Parathyroid adenoma (tissue), 2 donors: ENCODE results near the gene RYR1.
A peak's percentile ranks its signal among the peaks of the same experiment; 100 is the strongest.

Experiments
- H2AFZ ChIP-seq: fragments of 300-600 bp; sonication (generic); one replicate; pipeline ENCODE4 v1.7.0; 2017; ENCODE audit warnings: antibody characterized with exemption, mild to moderate bottlenecking
- H3K27ac ChIP-seq: fragments of 300-600 bp; sonication (generic); one replicate; pipeline ENCODE4 v1.7.0; 2017
- H3K27me3 ChIP-seq: fragments of 300-600 bp; sonication (generic); one replicate; pipeline ENCODE4 v1.7.0; 2017; ENCODE audit warnings: low read length; ENCODE audit not compliant: control insufficient read depth, insufficient read depth
- H3K36me3 ChIP-seq: fragments of 300-600 bp; sonication (generic); one replicate; pipeline ENCODE4 v1.7.0; 2017; ENCODE audit warnings: low read length; ENCODE audit not compliant: control insufficient read depth, insufficient read depth
- H3K4me1 ChIP-seq: fragments of 300-600 bp; sonication (generic); one replicate; pipeline ENCODE4 v1.7.0; 2017; ENCODE audit warnings: control low read depth
- H3K4me2 ChIP-seq: fragments of 300-600 bp; sonication (generic); one replicate; pipeline ENCODE4 v1.7.0; 2017; ENCODE audit warnings: low read length
- H3K4me3 ChIP-seq: fragments of 300-600 bp; sonication (generic); one replicate; pipeline ENCODE4 v1.7.0; 2017; ENCODE audit warnings: low read depth, low read length
- H3K79me2 ChIP-seq: fragments of 300-600 bp; sonication (generic); one replicate; pipeline ENCODE4 v1.7.0; 2017; ENCODE audit warnings: control low read depth
- H3K9ac ChIP-seq: fragments of 300-600 bp; sonication (generic); one replicate; pipeline ENCODE4 v1.7.0; 2017; ENCODE audit warnings: mild to moderate bottlenecking
- H3K9me3 ChIP-seq: fragments of 300-600 bp; sonication (generic); one replicate; pipeline ENCODE4 v1.7.0; 2017; ENCODE audit warnings: low read length; ENCODE audit not compliant: control insufficient read depth
- TF ChIP-seq, protein P1 (sequence below): fragments of 300-600 bp; sonication (generic); IDR thresholded peaks from one replicate; pipeline ENCODE4 v1.7.0; 2017; ENCODE audit warnings: antibody characterized with exemption, mild to moderate bottlenecking
- donor health status: primary hyperparathyroidism.

RYR1 gene

DNA sequence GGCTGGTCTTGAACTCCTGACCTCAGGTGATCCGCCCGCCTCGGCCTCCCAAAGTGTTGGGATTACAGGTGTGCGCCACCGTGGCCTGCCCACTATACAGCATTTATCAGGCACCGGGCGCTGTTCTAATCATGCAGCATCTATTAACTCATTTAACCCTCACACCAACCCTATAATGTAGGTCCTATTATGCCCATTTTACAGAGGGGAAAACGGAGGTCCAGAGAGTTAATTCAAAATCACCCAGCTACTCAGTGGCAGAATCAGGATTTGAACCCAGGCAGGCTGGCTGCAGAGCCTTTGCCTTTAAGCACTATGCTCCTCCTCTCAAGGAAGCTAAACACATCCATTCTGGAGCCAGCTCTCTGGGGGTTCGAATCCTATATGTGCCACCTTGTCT lies 130.0 kb downstream of the RYR1 start:
- H3K36me3 ChIP-seq, result no peaks in the 10 kb centered on the region
- no peak overlapping the region for H3K27ac ChIP-seq
- no peaks in the 10 kb centered on the region for H3K4me1 ChIP-seq
- H3K9ac ChIP-seq, result no peak overlapping the region
- H3K4me2 ChIP-seq, result no peak overlapping the region
- no peak overlapping the region for H3K4me3 ChIP-seq
- no peaks in the 10 kb centered on the region for H3K27me3 ChIP-seq
- no peaks in the 10 kb centered on the region for H3K9me3 ChIP-seq
- no peaks in the 10 kb centered on the region for H3K79me2 ChIP-seq
- no peak overlapping the region for H2AFZ ChIP-seq
- TF ChIP-seq, protein P1, sequence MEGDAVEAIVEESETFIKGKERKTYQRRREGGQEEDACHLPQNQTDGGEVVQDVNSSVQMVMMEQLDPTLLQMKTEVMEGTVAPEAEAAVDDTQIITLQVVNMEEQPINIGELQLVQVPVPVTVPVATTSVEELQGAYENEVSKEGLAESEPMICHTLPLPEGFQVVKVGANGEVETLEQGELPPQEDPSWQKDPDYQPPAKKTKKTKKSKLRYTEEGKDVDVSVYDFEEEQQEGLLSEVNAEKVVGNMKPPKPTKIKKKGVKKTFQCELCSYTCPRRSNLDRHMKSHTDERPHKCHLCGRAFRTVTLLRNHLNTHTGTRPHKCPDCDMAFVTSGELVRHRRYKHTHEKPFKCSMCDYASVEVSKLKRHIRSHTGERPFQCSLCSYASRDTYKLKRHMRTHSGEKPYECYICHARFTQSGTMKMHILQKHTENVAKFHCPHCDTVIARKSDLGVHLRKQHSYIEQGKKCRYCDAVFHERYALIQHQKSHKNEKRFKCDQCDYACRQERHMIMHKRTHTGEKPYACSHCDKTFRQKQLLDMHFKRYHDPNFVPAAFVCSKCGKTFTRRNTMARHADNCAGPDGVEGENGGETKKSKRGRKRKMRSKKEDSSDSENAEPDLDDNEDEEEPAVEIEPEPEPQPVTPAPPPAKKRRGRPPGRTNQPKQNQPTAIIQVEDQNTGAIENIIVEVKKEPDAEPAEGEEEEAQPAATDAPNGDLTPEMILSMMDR, result no peak

DNA sequence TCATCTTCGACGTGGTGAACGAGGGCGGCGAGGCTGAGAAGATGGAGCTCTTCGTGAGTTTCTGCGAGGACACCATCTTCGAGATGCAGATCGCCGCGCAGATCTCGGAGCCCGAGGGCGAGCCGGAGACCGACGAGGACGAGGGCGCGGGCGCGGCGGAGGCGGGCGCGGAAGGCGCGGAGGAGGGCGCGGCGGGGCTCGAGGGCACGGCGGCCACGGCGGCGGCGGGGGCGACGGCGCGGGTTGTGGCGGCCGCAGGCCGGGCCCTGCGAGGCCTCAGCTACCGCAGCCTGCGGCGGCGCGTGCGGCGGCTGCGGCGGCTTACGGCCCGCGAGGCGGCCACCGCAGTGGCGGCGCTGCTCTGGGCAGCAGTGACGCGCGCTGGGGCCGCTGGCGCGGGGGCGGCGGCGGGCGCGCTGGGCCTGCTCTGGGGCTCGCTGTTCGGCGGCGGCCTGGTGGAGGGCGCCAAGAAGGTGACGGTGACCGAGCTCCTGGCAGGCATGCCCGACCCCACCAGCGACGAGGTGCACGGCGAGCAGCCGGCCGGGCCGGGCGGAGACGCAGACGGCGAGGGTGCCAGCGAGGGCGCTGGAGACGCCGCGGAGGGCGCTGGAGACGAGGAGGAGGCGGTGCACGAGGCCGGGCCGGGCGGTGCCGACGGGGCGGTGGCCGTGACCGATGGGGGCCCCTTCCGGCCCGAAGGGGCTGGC lies 131.6 kb downstream of the RYR1 start:
- Histone ChIP-seq H3K27ac (no peak overlapping the region), H3K9ac (no peak overlapping the region), H3K4me1 (no peaks in the 10 kb centered on the region), H3K36me3 (no peaks in the 10 kb centered on the region), H2AFZ (peak overlapping the region; percentile 53), H3K27me3 (no peaks in the 10 kb centered on the region), H3K79me2 (no peaks in the 10 kb centered on the region), H3K4me3 (no peak overlapping the region), H3K4me2 (no peak overlapping the region), H3K9me3 (no peaks in the 10 kb centered on the region)
- TF ChIP-seq, protein P1, result no peak

DNA sequence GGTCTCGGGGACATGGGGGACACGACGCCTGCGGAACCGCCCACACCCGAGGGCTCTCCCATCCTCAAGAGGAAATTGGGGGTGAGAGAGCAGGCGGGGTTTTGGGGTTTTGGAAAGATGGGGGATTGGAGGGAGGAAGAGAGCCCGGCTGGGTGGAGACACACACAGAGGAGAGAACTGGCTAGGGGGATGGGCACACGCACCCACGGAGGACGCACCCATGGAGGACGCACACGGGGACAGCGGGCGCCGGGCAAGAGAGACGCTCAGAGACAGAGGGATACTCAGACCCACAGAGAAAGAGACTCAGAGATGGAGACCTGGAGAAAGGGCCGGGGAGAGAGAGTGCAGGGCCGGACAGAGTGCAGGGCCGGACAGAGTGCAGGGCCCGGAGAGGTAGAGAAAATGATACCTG lies 132.2 kb downstream of the RYR1 start:
- Histone ChIP-seq H3K4me1 (no peaks in the 10 kb centered on the region), H3K9me3 (no peaks in the 10 kb centered on the region), H3K4me2 (no peak overlapping the region), H3K27ac (no peak overlapping the region), H3K79me2 (no peaks in the 10 kb centered on the region), H3K4me3 (no peak overlapping the region), H3K9ac (no peak overlapping the region), H3K36me3 (no peaks in the 10 kb centered on the region), H3K27me3 (no peaks in the 10 kb centered on the region), H2AFZ (peak overlapping the region; percentile 53)
- TF ChIP-seq, protein P1, result no peak

DNA sequence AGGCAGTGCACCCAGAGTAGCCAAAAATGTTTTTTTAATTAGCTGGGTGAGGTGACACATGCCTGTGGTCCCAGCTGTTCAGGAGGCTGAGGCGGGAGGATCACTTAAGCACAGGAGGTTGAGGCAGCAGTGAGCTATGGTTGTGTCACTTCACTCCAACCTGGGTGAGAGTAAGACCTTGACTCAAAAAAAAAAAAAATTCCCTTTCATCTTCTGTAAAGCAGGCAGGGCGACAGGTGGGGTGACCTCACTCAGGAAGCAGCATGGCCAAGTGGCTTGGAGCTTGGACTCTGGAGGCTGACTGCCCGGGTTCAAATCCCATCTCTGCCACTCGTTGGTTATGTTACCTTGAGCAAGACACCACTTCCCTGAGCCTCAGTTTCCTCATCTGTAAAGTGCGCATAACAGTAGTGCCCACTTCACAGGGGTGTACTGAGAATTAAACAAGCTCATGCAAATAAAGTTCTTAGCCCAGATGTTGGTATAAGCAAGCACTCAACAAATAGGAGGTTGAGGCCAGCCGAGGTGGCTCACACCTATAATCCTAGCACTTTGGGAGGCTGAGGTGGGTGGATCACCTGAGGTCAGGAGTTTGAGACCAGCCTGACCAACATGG lies 136.0 kb downstream of the RYR1 start:
- H3K9me3 ChIP-seq, result no peaks in the 10 kb centered on the region
- TF ChIP-seq, protein P1, result no peak
- H3K79me2 ChIP-seq, result no peaks in the 10 kb centered on the region
- no peak overlapping the region for H3K27ac ChIP-seq
- no peak overlapping the region for H3K9ac ChIP-seq
- H3K27me3 ChIP-seq, result no peaks in the 10 kb centered on the region
- no peak overlapping the region for H3K4me2 ChIP-seq
- H2AFZ ChIP-seq, result no peak overlapping the region
- no peaks in the 10 kb centered on the region for H3K36me3 ChIP-seq
- no peak overlapping the region for H3K4me3 ChIP-seq
- H3K4me1 ChIP-seq, result no peaks in the 10 kb centered on the region

DNA sequence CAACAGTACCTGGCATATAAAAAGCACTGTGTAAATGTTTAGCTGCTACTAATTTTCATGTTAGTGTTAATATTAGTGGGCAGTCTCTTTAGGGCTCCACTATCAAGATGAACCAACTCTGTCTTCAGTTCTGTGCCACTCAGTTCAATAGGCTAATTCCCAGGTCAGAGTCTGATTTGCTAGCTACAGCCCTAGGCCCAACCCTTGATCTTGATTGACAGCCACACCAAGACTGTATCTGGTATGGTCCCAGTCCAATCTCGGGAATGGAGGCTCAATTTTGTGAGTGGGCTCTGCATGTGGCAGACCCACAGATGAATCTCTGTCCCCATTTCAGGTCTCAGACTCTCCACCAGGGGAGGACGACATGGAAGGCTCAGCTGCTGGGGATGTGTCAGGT lies 138.2 kb downstream of the RYR1 start:
- Histone ChIP-seq H3K27ac (no peak overlapping the region), H2AFZ (no peak overlapping the region), H3K4me1 (no peaks in the 10 kb centered on the region), H3K9me3 (no peaks in the 10 kb centered on the region), H3K9ac (no peak overlapping the region), H3K4me2 (no peak overlapping the region), H3K79me2 (no peaks in the 10 kb centered on the region), H3K4me3 (no peak overlapping the region), H3K27me3 (no peaks in the 10 kb centered on the region), H3K36me3 (no peaks in the 10 kb centered on the region)
- TF ChIP-seq, protein P1, result no peak
